HepG2 (cell line): ENCODE results near the gene CTNNBL1. TPM values are rescaled to one million over a fixed set of nuclear protein-coding genes. Genes with fewer than 3 reads are reported as not detected.

ENCODE experiments used
- CHD4 ChIP-seq: fragments of 200-600 bp; sonication (generic); IDR thresholded peaks from 2 replicates; pipeline ENCODE4 v1.7.0; 2017; ENCODE audit warnings: mild to moderate bottlenecking, low read length, borderline replicate concordance
- DNMT3B ChIP-seq: conservative IDR thresholded peaks from 2 replicates; pipeline ENCODE4 v1.6.1; 2016; ENCODE audit warnings: missing biosample characterization, control low read depth
- GFI1 ChIP-seq: sonication (generic); formaldehyde crosslinking; IDR thresholded peaks from 2 replicates; pipeline ENCODE4 v1.5.0; 2020; ENCODE audit warnings: missing genetic modification reagents, mild to moderate bottlenecking, borderline replicate concordance
- PRPF4 ChIP-seq: fragments of 200-400 bp; formaldehyde crosslinking; IDR thresholded peaks from 2 replicates; pipeline ENCODE4 v1.6.1; 2016; ENCODE audit warnings: low read length, low read depth; ENCODE audit not compliant: poor library complexity, severe bottlenecking
- ZBTB7A ChIP-seq: sonication (generic); formaldehyde crosslinking; IDR thresholded peaks from 2 replicates; pipeline ENCODE4 v1.8.0; 2022; ENCODE audit warnings: mild to moderate bottlenecking, missing genetic modification reagents
- ZFP36 ChIP-seq: fragments of 150-350 bp; IDR thresholded peaks from 2 replicates; pipeline ENCODE4 v1.6.1; 2018; ENCODE audit warnings: borderline replicate concordance, low read length, low read depth; ENCODE audit not compliant: partially characterized antibody
- ZNF577 ChIP-seq: sonication (generic); formaldehyde crosslinking; IDR thresholded peaks from 2 replicates; pipeline ENCODE4 v1.4.0; 2020; ENCODE audit warnings: mild to moderate bottlenecking, low read depth, missing genetic modification reagents, borderline replicate concordance
- polyA plus RNA-seq, 8 experiments: library from polyadenylated mRNA; depleted of rRNA in 3 of 8; stranded (reverse) in 7 of 8; unstranded in 1 of 8; fragments of >200 nt; fragmentation: Illumina TruSeq in 4 of 8; extraction: Trizol in 4 of 8; gene quantifications; 2 replicates each; pipeline versions ENCODE4 v1.2.1 to v1.2.3, GENCODE V29; 2011 to 2016; ENCODE audit warnings: low read depth in 4 of 8, missing spikeins in 1 of 8, mixed read lengths in 1 of 8; ENCODE audit not compliant: insufficient read depth in 1 of 8
- total RNA-seq, 5 experiments: library from RNA; depleted of rRNA; stranded (reverse); fragments of >200 nt; fragmentation: Illumina TruSeq; extraction: Trizol; gene quantifications; 2 replicates each; pipeline ENCODE4 v1.2.3, GENCODE V29; 2016; ENCODE audit warnings: low read depth in 1 of 5
- TF ChIP-seq, protein P1 (sequence below), 2 experiments: sonication (generic) in 1 of 2; formaldehyde crosslinking in 1 of 2; IDR thresholded peaks; 2 replicates each; pipeline versions ENCODE4 v1.5.1 to v1.6.1; 2011 to 2020; ENCODE audit warnings: borderline replicate concordance in 1 of 2, low read depth in 1 of 2, low read length in 1 of 2, mild to moderate bottlenecking in 1 of 2, missing genetic modification reagents in 1 of 2, moderate library complexity in 1 of 2
- TF ChIP-seq, protein P2 (sequence below): sonication (generic); formaldehyde crosslinking; IDR thresholded peaks from 2 replicates; pipeline ENCODE4 v1.4.0; 2020; ENCODE audit warnings: missing genetic modification reagents, borderline replicate concordance
- TF ChIP-seq, protein P3 (sequence below): sonication (generic); formaldehyde crosslinking; IDR thresholded peaks from 2 replicates; pipeline ENCODE4 v1.5.0; 2020; ENCODE audit warnings: mild to moderate bottlenecking, missing genetic modification reagents

CTNNBL1 gene
- total and polyA plus RNA-seq, 2 of the 13 experiments (the other 11 are each of a cell fraction or from before 2014, with no cell fraction given): 49.3 to 94.6 TPM

DNA sequence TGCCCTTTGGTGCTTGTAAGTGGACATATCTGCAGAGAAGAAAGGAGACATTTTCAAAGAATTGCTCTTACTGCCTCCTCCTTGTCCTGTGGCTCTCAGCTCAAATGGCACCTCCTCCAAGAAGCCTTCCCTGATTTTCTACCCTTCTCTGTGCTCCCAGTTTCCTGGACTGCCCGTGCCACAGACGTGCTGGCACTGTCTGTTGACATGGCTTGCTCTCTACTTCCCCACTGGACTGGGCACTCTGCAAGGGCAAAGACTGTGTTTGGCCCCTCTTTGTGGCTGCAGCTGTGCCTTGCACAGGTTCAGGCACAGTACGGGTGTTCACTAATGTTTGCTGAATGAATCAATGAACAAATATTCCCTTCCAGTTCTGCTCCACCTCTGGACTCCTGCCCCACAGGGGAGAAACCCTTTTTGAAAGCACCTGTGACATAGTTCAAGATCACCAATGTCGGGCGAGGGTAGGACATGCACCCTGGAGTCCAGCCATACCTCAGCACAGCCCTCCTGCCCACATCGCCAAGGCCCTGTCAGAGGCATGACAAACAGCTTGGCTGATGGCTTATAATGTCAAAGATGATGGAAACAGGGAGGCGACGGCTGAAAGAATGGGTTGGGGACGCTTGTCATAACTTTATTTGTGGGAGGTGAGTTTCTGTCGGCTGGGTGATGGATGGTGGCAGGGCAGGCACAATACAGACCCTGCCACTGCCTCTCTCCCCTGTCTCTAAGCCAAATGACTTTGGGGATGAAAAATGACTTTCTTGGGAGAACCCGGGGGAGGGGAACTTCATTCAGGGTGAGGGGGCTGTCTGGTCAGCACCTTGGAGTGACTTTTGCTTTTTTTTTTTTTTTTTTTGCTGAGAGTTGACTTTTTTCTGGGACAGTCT is 15.6 kb upstream of the CTNNBL1 start (continued):
- TF ChIP-seq, protein P1, sequence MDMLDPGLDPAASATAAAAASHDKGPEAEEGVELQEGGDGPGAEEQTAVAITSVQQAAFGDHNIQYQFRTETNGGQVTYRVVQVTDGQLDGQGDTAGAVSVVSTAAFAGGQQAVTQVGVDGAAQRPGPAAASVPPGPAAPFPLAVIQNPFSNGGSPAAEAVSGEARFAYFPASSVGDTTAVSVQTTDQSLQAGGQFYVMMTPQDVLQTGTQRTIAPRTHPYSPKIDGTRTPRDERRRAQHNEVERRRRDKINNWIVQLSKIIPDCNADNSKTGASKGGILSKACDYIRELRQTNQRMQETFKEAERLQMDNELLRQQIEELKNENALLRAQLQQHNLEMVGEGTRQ (IDR thresholded peaks at IDR 0.05; ENCODE audit: low read depth, low read length): no peak
- TF ChIP-seq, protein P1 (CRISPR knock-in tag; IDR thresholded peaks at IDR 0.05; ENCODE audit: borderline replicate concordance): no peak
- TF ChIP-seq, protein P2, sequence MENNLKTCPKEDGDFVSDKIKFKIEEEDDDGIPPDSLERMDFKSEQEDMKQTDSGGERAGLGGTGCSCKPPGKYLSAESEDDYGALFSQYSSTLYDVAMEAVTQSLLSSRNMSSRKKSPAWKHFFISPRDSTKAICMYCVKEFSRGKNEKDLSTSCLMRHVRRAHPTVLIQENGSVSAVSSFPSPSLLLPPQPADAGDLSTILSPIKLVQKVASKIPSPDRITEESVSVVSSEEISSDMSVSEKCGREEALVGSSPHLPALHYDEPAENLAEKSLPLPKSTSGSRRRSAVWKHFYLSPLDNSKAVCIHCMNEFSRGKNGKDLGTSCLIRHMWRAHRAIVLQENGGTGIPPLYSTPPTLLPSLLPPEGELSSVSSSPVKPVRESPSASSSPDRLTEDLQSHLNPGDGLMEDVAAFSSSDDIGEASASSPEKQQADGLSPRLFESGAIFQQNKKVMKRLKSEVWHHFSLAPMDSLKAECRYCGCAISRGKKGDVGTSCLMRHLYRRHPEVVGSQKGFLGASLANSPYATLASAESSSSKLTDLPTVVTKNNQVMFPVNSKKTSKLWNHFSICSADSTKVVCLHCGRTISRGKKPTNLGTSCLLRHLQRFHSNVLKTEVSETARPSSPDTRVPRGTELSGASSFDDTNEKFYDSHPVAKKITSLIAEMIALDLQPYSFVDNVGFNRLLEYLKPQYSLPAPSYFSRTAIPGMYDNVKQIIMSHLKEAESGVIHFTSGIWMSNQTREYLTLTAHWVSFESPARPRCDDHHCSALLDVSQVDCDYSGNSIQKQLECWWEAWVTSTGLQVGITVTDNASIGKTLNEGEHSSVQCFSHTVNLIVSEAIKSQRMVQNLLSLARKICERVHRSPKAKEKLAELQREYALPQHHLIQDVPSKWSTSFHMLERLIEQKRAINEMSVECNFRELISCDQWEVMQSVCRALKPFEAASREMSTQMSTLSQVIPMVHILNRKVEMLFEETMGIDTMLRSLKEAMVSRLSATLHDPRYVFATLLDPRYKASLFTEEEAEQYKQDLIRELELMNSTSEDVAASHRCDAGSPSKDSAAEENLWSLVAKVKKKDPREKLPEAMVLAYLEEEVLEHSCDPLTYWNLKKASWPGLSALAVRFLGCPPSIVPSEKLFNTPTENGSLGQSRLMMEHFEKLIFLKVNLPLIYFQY: no peak
- TF ChIP-seq ZBTB7A (no peak; the same call in 1 of the 2 replicates), ZNF577 (CRISPR knock-in tag) (no peak), DNMT3B (CRISPR knock-in tag) (no peak), PRPF4 (no peak), CHD4 (peak; percentile 51; the same call in 1 of the 2 replicates), ZFP36 (peak; percentile 94), GFI1 (CRISPR knock-in tag) (peak; percentile 18; the same call in 1 of the 2 replicates)
- TF ChIP-seq, protein P3, sequence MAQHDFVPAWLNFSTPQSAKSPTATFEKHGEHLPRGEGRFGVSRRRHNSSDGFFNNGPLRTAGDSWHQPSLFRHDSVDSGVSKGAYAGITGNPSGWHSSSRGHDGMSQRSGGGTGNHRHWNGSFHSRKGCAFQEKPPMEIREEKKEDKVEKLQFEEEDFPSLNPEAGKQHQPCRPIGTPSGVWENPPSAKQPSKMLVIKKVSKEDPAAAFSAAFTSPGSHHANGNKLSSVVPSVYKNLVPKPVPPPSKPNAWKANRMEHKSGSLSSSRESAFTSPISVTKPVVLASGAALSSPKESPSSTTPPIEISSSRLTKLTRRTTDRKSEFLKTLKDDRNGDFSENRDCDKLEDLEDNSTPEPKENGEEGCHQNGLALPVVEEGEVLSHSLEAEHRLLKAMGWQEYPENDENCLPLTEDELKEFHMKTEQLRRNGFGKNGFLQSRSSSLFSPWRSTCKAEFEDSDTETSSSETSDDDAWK: no peak
